ENCODE measurements around the gene OASL. TPM values are rescaled to one million over a fixed set of nuclear protein-coding genes. Genes with fewer than 3 reads are reported as not detected.
A peak's percentile ranks its signal among the peaks of the same experiment; 100 is the strongest.

OASL gene
- total and polyA plus RNA-seq, 12 donors = 0.06 to 1.9 (median 0.56) TPM; not detected in 1

- Histone ChIP-seq H3K27me3 (no peaks in the 10 kb centered on the region), H3K9me3 (replicated peaks in 1 of 3) (no peaks in the 10 kb centered on the region), H3K27ac (no peak overlapping the region), H3K36me3 (replicated peaks in 1 of 2) (peaks cover 0 to 44% of the 10 kb centered on the region in 2 donors), H3K4me1 (replicated peaks in 1 of 2) (no peaks in the 10 kb centered on the region), H3K4me3 (no peak overlapping the region)
- WGBS, 4 donors = 88 to 98% (median 96%) methylated on average over 8 of the region's 8 CpGs
- no peak for TF ChIP-seq POLR2A (IDR thresholded peaks at IDR 0.05)
- TF ChIP-seq CTCF (IDR thresholded peaks at IDR 0.05) = no peak
- intact Hi-C loops (cut with DNase I) = no loop called here
- DNase-seq = no peak
These were observed 30.5 kb downstream of the OASL start for GRCh38 chr12:121008347-121009098.

DNA sequence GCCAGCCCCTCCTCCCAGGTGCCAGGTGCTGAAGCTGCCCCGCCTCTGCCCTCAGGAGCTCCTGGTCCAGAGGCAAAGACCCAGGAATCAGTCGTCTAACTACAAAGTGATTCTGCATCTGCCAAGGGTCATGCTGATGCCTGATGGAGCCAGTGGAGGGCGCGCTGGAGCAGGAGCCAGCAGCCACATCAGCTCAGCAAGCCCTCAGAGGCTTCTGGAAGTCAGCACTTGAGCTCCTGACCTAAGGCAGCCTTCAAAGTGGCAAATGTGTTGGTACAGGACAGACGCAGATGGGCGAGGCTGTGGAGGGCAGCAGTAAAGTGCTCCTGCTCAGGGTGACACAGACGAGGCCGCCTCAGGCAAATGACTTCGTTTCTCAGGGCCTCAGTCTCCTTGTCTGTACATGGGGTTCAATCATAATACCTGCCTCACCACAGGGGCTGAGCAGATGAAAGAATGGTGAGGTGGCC, 33.7 kb downstream of the OASL start:
- no peaks in the 10 kb centered on the region for H3K9me3 ChIP-seq (replicated peaks in 1 of 3)
- 67 to 78% (median 74%) methylated on average over 5 to 9 of the region's 9 CpGs for WGBS, 4 donors
- no peak overlapping the region for H3K4me3 ChIP-seq
- H3K4me1 ChIP-seq (replicated peaks in 1 of 2) = no peaks in the 10 kb centered on the region
- peak; percentile 33 to 51 (median 42) for TF ChIP-seq CTCF (IDR thresholded peaks at IDR 0.05)
- no peak for TF ChIP-seq POLR2A (IDR thresholded peaks at IDR 0.05)
- no peaks in the 10 kb centered on the region for H3K27me3 ChIP-seq
- intact Hi-C loops (cut with DNase I) = no loop called here
- H3K36me3 ChIP-seq (replicated peaks in 1 of 2) = peaks cover 0 to 42% of the 10 kb centered on the region in 2 donors
- peak in 6 of 7 donors; percentile 27 to 59 (median 46) for DNase-seq
- no peak overlapping the region for H3K27ac ChIP-seq

- WGBS, 4 donors = 92 to 96% (median 93%) methylated on average over 15 to 16 of the region's 16 CpGs
- H3K36me3 ChIP-seq (replicated peaks in 1 of 2) = peaks cover 0 to 34% of the 10 kb centered on the region in 2 donors
- intact Hi-C loops (cut with DNase I) = no loop called here
These were observed 34.7 kb downstream of the OASL start for GRCh38 chr12:121004253-121004815.

More at GRCh38 chr12:121004253-121004815, 34.7 kb downstream of the OASL start:
- DNase-seq = no peak
- H3K27ac ChIP-seq = no peak overlapping the region
- no peak overlapping the region for H3K4me3 ChIP-seq
- no peaks in the 10 kb centered on the region for H3K4me1 ChIP-seq (replicated peaks in 1 of 2)
- H3K27me3 ChIP-seq = no peaks in the 10 kb centered on the region
- H3K9me3 ChIP-seq (replicated peaks in 1 of 3) = no peaks in the 10 kb centered on the region
- TF ChIP-seq CTCF (IDR thresholded peaks at IDR 0.05) (no peak), POLR2A (IDR thresholded peaks at IDR 0.05) (no peak)
